ENCODE data around the gene FKBP3.

- TF ChIP-seq CTCF (optimal IDR thresholded peaks at IDR 0.05 in 1 of 3, IDR thresholded peaks at IDR 0.05 in 1 of 3, conservative IDR thresholded peaks at IDR 0.05 in 1 of 3; ENCODE audit: extremely low read depth in 1 of 3, insufficient read depth in 2 of 3, low read length in 3 of 3) (no peak), EZH2 (IDR thresholded peaks at IDR 0.05; ENCODE audit: low read length) (no peak)
These were observed 10.9 kb upstream of the FKBP3 start for GRCh38 chr14:45145214-45145613.

Data from keratinocyte (primary cell).